Measurements from ENCODE around the gene RDH12.
A peak's percentile ranks its signal among the peaks of the same experiment; 100 is the strongest.

DNA sequence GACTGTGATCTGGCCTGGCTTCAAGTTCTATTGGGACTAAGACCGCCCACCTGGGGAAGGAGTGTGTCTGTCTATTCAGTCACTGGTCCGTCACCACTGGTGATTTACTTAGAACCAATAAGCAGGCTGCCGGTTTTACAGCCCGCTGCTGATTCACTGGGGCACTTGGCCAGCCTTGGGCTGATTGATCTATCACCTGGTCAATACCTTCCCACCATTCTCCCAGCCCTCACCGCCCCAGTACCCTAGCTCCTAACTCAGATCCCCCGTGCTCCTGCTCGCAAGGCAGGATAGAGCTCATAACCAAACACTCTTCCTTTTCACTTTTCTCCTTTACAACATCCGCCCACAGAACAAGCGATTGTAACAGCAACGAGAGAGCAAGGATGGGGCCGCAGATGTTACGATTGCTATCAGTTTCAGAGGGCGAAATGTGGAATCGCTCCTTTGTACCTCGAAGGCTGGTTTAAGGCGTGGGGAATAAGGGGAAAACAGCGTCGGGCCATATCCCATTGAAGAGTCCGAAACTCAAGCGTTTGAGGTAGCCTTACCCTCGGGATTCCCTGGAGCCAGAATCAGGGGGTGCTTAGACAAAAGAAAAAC, 6.8 kb upstream of the RDH12 start:
- TF ChIP-seq POLR2A (IDR thresholded peaks at IDR 0.05; ENCODE audit: extremely low read depth, insufficient read length) = peak; percentile 49
- TF ChIP-seq, protein P1, sequence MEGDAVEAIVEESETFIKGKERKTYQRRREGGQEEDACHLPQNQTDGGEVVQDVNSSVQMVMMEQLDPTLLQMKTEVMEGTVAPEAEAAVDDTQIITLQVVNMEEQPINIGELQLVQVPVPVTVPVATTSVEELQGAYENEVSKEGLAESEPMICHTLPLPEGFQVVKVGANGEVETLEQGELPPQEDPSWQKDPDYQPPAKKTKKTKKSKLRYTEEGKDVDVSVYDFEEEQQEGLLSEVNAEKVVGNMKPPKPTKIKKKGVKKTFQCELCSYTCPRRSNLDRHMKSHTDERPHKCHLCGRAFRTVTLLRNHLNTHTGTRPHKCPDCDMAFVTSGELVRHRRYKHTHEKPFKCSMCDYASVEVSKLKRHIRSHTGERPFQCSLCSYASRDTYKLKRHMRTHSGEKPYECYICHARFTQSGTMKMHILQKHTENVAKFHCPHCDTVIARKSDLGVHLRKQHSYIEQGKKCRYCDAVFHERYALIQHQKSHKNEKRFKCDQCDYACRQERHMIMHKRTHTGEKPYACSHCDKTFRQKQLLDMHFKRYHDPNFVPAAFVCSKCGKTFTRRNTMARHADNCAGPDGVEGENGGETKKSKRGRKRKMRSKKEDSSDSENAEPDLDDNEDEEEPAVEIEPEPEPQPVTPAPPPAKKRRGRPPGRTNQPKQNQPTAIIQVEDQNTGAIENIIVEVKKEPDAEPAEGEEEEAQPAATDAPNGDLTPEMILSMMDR (IDR thresholded peaks at IDR 0.05; ENCODE audit: low read depth, low read length) = no peak
